ENCODE measurements around the gene DECR2.

DECR2 gene

DNA sequence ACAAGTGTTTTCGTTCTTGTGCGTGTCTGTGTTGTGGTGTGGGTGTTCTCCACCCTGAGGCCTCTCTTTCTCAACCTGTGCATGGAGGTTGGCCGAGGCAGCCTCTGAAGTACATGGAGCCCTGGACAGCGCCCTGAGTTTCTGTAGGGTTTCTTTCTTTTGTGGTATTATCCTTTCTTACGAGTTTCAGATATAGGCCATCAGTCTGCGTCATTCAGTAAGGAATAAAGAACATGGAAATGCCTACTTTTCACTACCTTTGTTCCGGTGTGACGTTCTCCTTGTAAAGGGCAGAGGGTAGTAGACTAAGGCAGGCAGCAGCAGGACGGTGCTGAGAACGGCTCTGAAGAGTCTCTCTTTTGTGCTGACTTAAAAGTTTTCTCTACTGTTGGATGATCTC lies 42.3 kb downstream of the DECR2 start:
- no peak for ATAC-seq
- DNase-seq: no peak

DNA sequence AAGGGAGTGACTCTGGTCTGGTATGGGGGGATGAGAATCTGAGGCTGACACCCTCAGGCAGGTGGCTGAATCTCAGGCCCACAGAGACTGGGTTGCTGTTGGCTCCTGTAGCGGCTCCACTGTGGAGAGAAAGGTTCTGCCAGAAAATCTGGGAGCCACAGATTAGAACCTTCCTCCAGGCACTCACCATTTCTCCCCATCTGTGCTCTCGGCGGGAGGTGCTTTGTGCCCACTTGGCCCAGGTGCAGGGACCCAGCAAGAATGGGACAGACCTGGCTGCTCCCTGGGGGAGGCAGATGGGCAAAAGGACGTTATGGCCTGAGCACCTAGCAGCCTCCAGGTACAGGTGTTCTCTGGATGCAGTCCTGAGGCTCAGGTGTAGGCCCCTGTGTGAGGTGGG lies 43.9 kb downstream of the DECR2 start:
- DNase-seq: no peak
- ATAC-seq: no peak

DNA sequence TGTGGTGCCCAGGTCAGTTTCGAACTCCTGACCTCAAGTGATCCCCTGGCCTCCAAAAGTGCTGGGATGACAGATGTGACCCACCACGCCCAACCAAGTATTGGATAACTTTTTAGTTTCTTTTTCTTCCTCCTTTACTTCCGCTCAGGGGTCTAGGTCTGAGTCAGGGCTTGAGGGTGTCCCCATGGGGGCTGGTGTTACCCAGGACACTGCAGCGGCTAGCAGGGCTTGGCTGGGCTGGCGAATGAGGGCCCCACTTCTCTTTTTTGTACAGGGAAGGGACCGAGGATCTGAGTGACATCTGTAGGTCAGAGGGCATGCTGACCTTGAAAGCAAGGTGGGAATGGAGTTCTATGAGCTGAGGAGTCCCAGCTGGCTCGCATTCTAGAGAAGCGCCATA lies 48.7 kb downstream of the DECR2 start:
- ATAC-seq (no peak), DNase-seq (no peak)

DNA sequence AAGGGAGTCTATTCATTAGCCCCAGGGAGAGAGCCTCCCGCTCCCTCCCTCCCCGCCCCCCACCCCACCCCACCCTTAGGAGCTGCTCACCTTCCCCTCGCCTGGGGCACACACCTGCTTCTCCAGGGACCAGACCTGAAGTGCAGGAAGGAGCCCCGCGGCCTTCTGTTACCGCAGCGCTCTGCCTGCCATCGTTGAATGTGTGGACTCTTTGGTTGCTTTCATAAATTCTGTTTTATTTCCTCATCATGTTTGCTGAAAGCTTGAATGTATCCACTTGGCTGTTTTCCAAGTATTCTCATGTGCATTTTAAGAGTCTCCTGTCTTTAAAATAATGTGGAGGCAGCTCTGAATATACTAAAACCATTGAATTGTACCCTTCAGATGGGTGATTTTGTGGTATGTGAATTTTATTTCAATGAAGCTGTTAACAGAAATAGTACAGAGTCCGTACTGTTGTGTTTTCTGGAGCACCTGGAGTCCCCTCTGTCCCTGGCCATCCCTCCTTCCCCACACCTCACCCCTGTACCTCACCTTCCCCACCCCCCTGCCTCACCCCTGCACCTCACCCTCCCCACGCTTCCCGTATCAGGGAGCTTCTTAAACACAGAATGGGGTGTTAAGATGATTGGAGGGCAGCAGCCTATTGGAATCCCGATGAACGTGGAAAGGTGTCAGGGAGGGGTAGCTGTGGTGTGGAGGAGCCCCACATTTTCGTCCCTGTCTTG lies 49.3 kb downstream of the DECR2 start:
- ATAC-seq: no peak

DNA sequence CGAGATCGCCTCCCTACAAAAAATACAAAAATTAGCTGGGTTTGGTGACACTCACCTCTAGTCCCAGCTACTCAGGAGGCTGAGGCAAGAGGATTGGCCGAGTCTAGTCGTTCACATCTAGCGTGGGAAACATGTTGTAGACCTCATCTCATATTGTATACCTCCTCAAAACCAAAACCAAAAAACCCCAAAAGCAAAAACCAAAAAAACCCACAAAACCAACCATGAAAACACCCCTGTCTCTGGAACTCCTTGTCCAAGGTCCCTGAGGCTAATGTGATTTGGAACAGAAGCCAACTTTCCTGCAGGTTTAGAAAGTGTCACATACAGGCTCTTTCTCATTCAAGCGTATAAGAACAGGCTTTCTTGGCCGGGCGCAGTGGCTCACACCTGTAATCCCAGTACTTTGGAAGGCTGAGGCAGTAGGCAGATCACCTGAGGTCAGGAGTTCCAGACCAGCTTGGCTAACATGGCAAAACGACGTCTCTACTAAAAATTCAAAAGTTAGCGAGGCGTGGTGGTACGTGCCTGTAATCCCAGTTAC lies 52.8 kb downstream of the DECR2 start:
- ATAC-seq (no peak), DNase-seq (no peak)

More for the DNA sequence above, 49.3 kb downstream of the DECR2 start:
- DNase-seq: no peak

DNA sequence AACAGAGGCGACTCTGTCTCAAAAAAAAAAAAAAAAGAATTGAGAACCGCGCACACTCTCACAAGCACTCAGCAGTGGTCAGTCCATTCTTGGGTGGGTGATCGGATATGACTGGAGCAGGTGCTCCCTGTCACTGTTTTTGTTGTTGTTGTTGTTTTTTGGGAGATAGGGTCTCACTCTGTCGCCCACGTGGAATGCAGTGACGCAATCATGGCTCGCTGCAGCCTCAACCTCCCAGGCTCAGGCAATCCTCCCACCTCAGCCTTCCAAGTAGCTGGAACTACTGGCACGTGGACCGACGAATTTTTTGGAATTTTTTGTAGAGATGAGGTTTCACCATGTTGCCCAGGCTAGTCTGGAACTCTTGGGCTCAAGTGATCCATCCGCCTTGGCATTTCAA lies 53.8 kb downstream of the DECR2 start:
- ATAC-seq: no peak
- no peak for DNase-seq

DNA sequence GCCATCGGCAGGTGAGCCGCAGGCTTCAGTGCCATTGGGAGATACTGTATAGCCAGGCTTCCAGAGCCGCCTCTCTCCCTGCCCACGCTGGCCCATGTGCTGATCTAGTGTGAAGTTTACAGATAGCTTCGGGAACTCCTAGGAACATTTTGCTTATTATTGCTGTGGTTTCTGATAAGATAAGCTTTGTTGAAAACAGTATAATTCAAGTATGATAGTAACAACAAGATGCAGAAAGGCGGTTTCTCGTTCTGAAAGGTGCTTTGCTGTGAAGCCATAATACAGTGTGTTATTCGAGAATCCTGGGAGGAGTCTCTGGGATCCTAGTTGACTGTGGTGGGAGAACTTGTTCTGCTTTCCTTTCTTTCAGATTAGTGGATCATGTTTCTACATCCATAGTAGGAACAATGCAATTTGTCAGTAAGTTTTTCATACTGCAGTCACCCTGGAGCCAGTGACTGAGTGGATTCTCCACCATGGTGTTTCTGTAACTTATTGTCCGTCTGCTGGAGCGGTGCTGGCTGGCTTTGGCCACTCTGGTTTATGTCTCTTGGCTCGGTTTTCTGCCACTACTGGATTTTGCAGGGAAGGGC lies 55.3 kb downstream of the DECR2 start:
- ATAC-seq: no peak
- no peak for DNase-seq

DNA sequence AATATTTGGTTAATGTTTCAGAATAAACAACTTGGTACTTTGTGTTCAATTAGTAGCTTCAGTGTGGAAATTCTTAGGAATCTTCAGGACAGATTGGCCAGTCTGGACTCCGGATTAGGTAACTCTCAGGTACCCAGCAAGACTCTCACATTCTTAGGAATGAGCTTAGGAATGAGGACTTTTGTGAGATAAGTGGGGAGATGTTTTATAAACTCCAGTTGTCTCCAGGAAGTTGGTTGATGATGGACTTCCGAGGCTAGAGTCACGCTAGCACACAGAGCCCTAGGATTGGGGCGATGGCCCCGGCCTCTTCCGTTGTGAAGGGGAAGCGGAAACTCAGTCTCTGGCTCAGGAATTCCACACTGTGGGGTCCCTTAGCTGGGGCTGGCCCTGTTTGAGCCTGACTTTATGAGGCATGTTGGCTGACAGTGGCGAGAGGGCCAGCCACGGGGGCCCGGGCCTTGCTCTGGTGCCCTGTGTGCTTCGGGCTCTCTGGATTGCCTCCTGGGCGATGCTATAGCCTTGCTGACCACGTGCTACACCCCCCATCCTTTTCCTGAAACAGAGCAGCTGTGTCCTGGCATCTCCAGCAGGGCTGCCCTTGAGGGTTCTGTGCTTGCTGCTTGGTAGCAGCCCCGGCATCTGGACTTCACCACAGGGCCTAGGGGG lies 56.2 kb downstream of the DECR2 start:
- ATAC-seq: no peak
- no peak for DNase-seq

DNA sequence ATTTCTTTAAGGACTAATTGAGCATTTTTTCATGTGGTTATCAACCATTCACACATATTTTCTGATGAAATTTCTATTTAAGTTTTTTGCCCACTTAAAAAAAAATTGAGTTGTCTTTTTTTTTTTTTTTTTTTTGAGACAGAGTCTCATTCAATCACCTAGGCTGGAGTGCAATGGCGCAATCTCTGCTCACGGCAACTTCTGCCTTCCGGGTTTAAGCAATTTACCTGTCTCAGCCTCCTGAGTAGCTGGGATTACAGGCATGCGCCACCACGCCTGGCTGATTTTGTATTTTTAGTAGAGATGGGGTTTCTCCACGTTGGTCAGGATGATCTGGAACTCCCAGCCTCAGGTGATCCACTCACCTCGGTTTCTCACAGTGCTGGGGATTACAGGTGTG lies 58.1 kb downstream of the DECR2 start:
- no peak for ATAC-seq

DNA sequence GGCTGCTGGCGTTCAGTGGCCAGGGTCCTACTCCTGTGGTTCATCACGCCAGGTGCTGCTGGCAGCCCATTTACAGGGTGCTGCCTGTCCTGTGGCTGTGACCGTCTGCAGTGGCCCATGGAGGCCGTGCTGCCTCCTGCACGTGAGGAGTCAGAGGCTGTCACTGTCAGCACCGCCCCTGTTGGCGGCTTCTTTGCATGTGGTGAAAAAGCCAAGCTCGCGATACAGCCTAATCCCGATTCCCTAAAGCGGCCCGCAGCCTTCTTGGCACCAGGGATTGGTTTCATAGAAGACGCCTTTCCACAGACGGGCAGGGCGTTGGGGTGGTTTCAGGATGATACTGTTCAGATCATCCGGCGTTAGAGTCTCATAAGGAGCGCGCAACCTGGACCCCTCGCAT lies 59.1 kb downstream of the DECR2 start:
- ATAC-seq (no peak), DNase-seq (no peak)

More for the DNA sequence above, 58.1 kb downstream of the DECR2 start:
- no peak for DNase-seq

All from stimulated activated naive CD8-positive, alpha-beta T cell treated with anti-CD3 and anti-CD28 coated beads, Interleukin-15, Interleukin-2, amounts not matched to agents 100 U/mL and 50 U/mL, for 24 hours (primary cell).